Endothelial cell of umbilical vein (primary cell): ENCODE data around the gene IMPA2. TPM values are rescaled to one million over a fixed set of nuclear protein-coding genes. Genes with fewer than 3 reads are reported as not detected.

Source experiments
- BruUV-seq: library from RNA; stranded (reverse); fragments of 400-500 nt; replicated peaks from 2 replicates; lab custom pipeline; 2021; lab: Mats Ljungman, UMichigan
- CTCF ChIA-PET: fragments of 300-600, 350-600 bp; sonication (Branson Sonifier 250); formaldehyde crosslinking; loops from one replicate; lab custom pipeline; 2021; ENCODE audit warnings: antibody characterized with exemption, inconsistent platforms; lab: Charles Lee
- POLR2A ChIA-PET: fragments of 300-600, 350-600 bp; sonication (Branson Sonifier 250); formaldehyde crosslinking; loops from one replicate; lab custom pipeline; 2021; ENCODE audit warnings: antibody characterized with exemption, inconsistent platforms; lab: Charles Lee
- DNase-seq: peaks from one replicate; pipeline ENCODE4 v3.0.0-alpha.2; 2011; ENCODE audit warnings: low read depth, low spot score
- FAIRE-seq: peaks from 2 replicates; lab custom pipeline; 2011; peaks lifted over from hg19 to GRCh38; lab: Jason Lieb, UNC
- H2AFZ ChIP-seq: 2 replicates; pipeline ENCODE4 v1.6.0; 2012; ENCODE audit warnings: low read depth, low read length, control low read depth, inconsistent platforms
- H3K27ac ChIP-seq: 2 replicates; pipeline ENCODE4 v1.5.1; 2011; ENCODE audit warnings: low read depth, mild to moderate bottlenecking, control low read depth, low read length, moderate library complexity; ENCODE audit not compliant: insufficient read depth
- H3K27me3 ChIP-seq, 2 experiments: 2 replicates each; pipeline versions ENCODE4 v1.6.0 to v1.6.1; 2011; ENCODE audit warnings: low read length in 2 of 2, mixed read lengths in 1 of 2; ENCODE audit not compliant: control insufficient read depth in 2 of 2, insufficient read depth in 2 of 2
- H3K36me3 ChIP-seq, 2 experiments: 2 replicates in 1 of 2; 3 replicates in 1 of 2; pipeline ENCODE4 v1.5.1; 2011; ENCODE audit warnings: low read length in 2 of 2, mild to moderate bottlenecking in 1 of 2, moderate library complexity in 1 of 2; ENCODE audit not compliant: control insufficient read depth in 2 of 2, insufficient read depth in 2 of 2; ENCODE audit errors: extremely low read depth in 1 of 2
- H3K4me1 ChIP-seq: 3 replicates; pipeline ENCODE4 v1.5.1; 2011; ENCODE audit warnings: mild to moderate bottlenecking, low read length; ENCODE audit not compliant: control insufficient read depth, insufficient read depth; ENCODE audit errors: extremely low read depth
- H3K4me2 ChIP-seq: 2 replicates; pipeline ENCODE4 v1.6.1; 2011; ENCODE audit warnings: low read length, control low read depth, mixed read lengths; ENCODE audit not compliant: insufficient read depth
- H3K4me3 ChIP-seq, 3 experiments: fragments of 200-600 bp in 1 of 3; sonication (generic), shearing (Covaris generic) in 1 of 3; replicated peaks in 1 of 3; 2 replicates each; pipeline ENCODE4 v1.5.1; 2011 to 2016; ENCODE audit warnings: control low read depth in 3 of 3, low read length in 3 of 3, mild to moderate bottlenecking in 2 of 3, inconsistent platforms in 1 of 3, low read depth in 1 of 3, moderate library complexity in 1 of 3; ENCODE audit not compliant: insufficient read depth in 1 of 3
- H3K79me2 ChIP-seq: 2 replicates; pipeline ENCODE4 v1.6.0; 2012; ENCODE audit warnings: low read length, inconsistent platforms; ENCODE audit not compliant: control insufficient read depth, insufficient read depth
- H3K9ac ChIP-seq: replicated peaks from 2 replicates; pipeline ENCODE3; 2011; ENCODE audit warnings: low read length, control low read depth; ENCODE audit not compliant: insufficient read depth; ENCODE audit errors: extremely low read depth
- H3K9me1 ChIP-seq: replicated peaks from 3 replicates; pipeline ENCODE4 v1.6.0; 2011; ENCODE audit warnings: mild to moderate bottlenecking, low read length; ENCODE audit not compliant: control insufficient read depth, insufficient read depth; ENCODE audit errors: extremely low read depth
- H3K9me3 ChIP-seq: replicated peaks from 2 replicates; pipeline ENCODE4 v1.5.1; 2012; ENCODE audit warnings: low read length, inconsistent platforms; ENCODE audit not compliant: control insufficient read depth, insufficient read depth
- H4K20me1 ChIP-seq: replicated peaks from 2 replicates; pipeline ENCODE3; 2011; ENCODE audit warnings: mild to moderate bottlenecking, low read length; ENCODE audit not compliant: control insufficient read depth, insufficient read depth; ENCODE audit errors: extremely low read depth
- EZH2 ChIP-seq: IDR thresholded peaks from 2 replicates; pipeline ENCODE4 v1.6.1; 2012; ENCODE audit warnings: borderline replicate concordance, low read depth, mild to moderate bottlenecking, moderate library complexity, low read length, inconsistent platforms; ENCODE audit not compliant: severe bottlenecking
- FOS ChIP-seq: IDR thresholded peaks from 2 replicates; pipeline ENCODE4 v1.6.1; 2011; ENCODE audit warnings: mild to moderate bottlenecking, low read length, moderate library complexity, borderline replicate concordance; ENCODE audit not compliant: insufficient read depth
- GATA2 ChIP-seq: IDR thresholded peaks from 2 replicates; pipeline ENCODE4 v1.7.0; 2011; ENCODE audit warnings: low read depth, mild to moderate bottlenecking, moderate library complexity, mixed read lengths, low read length; ENCODE audit not compliant: insufficient read length, insufficient read depth
- JUN ChIP-seq: IDR thresholded peaks from 2 replicates; pipeline ENCODE4 v1.6.1; 2011; ENCODE audit warnings: borderline replicate concordance, low read depth; ENCODE audit not compliant: insufficient read length, insufficient read depth
- MYC ChIP-seq: IDR thresholded peaks from one replicate; pipeline ENCODE4 v1.6.1; 2011; ENCODE audit warnings: mild to moderate bottlenecking, low read depth, low read length
- POLR2A ChIP-seq: IDR thresholded peaks from 2 replicates; pipeline ENCODE4 v1.6.1; 2012; ENCODE audit warnings: low read depth, mild to moderate bottlenecking, control low read depth, low read length
- POLR2AphosphoS5 ChIP-seq: IDR thresholded peaks from 2 replicates; pipeline ENCODE4 v1.6.1; 2012; ENCODE audit warnings: low read depth, mild to moderate bottlenecking, control low read depth, low read length, moderate library complexity; ENCODE audit not compliant: insufficient read depth
- dilution Hi-C: fragments of 300-500 bp; cut with MboI; formaldehyde crosslinking; loops from one replicate; pipeline ENCODE4 v1.15.0; 2019; ENCODE audit warnings: low sequenced_read_pairs; ENCODE audit not compliant: extremely low pct_ligation_motif_present
- intact Hi-C: fragments of 100-400 bp; cut with micrococcal nuclease; formaldehyde crosslinking; loops from one replicate; pipeline ENCODE4 v1.10.0; 2022
- polyA plus RNA-seq, 4 experiments: library from polyadenylated mRNA; depleted of rRNA in 3 of 4; stranded (reverse) in 3 of 4; unstranded in 1 of 4; fragments of >200 nt; gene quantifications; 2 replicates each; pipeline versions ENCODE4 v1.2.1 to v1.2.3, GENCODE V29; 2011 to 2012; ENCODE audit warnings: missing spikeins in 1 of 4
- total RNA-seq: library from RNA; stranded (reverse); gene quantifications from 2 replicates; pipeline ENCODE4 v1.2.3, GENCODE V29; 2021
- TF ChIP-seq, protein P1 (sequence below): IDR thresholded peaks from 2 replicates; pipeline ENCODE4 v1.6.1; 2011; ENCODE audit not compliant: insufficient read depth, insufficient read length
- TF ChIP-seq, protein P2 (sequence below), 2 donors: IDR thresholded peaks; 1 replicate in 1 of 2; 2 replicates in 1 of 2; pipeline ENCODE4 v1.5.1; 2011; ENCODE audit warnings: low read length in 2 of 2, mild to moderate bottlenecking in 2 of 2, moderate library complexity in 2 of 2, control low read depth in 1 of 2, inconsistent platforms in 1 of 2, low read depth in 1 of 2; ENCODE audit not compliant: insufficient read depth in 1 of 2; ENCODE audit errors: extremely low read depth in 1 of 2

The IMPA2 gene
- total and polyA plus RNA-seq, 2 donors (not counting 3 experiments of a cell fraction or from before 2014, with no cell fraction given), result 6.1 to 8.0 TPM

DNA sequence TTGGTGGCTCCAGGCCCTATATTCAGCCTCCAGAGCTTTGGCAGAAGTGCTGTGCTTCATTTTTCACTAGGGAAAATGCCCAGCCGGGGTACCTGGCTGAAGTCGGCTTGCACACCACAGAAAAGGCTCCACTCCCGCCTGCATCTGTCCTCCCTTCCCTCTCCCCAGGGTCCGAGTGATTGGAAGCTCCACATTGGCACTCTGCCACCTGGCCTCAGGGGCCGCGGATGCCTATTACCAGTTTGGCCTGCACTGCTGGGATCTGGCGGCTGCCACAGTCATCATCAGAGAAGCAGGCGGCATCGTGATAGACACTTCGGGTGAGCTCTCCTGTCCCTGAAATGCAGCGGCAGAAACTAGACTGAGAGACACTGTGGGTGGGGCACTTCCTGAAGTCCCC is 47.4 kb downstream of the IMPA2 start:
- no peaks in the 10 kb centered on the region for H3K27me3 ChIP-seq
- BruUV-seq, result no TSS peak
- TF ChIP-seq JUN (no peak), FOS (no peak), GATA2 (no peak), POLR2A (no peak), POLR2AphosphoS5 (no peak), EZH2 (no peak), MYC (no peak)
- TF ChIP-seq, protein P1, sequence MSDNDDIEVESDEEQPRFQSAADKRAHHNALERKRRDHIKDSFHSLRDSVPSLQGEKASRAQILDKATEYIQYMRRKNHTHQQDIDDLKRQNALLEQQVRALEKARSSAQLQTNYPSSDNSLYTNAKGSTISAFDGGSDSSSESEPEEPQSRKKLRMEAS, result no peak
- TF ChIP-seq, protein P2, sequence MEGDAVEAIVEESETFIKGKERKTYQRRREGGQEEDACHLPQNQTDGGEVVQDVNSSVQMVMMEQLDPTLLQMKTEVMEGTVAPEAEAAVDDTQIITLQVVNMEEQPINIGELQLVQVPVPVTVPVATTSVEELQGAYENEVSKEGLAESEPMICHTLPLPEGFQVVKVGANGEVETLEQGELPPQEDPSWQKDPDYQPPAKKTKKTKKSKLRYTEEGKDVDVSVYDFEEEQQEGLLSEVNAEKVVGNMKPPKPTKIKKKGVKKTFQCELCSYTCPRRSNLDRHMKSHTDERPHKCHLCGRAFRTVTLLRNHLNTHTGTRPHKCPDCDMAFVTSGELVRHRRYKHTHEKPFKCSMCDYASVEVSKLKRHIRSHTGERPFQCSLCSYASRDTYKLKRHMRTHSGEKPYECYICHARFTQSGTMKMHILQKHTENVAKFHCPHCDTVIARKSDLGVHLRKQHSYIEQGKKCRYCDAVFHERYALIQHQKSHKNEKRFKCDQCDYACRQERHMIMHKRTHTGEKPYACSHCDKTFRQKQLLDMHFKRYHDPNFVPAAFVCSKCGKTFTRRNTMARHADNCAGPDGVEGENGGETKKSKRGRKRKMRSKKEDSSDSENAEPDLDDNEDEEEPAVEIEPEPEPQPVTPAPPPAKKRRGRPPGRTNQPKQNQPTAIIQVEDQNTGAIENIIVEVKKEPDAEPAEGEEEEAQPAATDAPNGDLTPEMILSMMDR (IDR thresholded peaks at IDR 0.05; ENCODE audit: extremely low read depth in 1 of 2, insufficient read depth in 1 of 2, low read depth in 1 of 2, low read length in 2 of 2), result no peak
- H3K79me2 ChIP-seq, result no peaks in the 10 kb centered on the region
- H4K20me1 ChIP-seq, result no peaks in the 10 kb centered on the region
- no peak for DNase-seq
- no peak overlapping the region for H3K27ac ChIP-seq
- POLR2A ChIA-PET, result no interaction called here
- intact Hi-C loops, result no loop called here
- no peaks in the 10 kb centered on the region for H3K36me3 ChIP-seq
- H3K4me2 ChIP-seq, result no peak overlapping the region
- dilution Hi-C loops, result no loop called here
- H3K4me1 ChIP-seq, result no peaks in the 10 kb centered on the region
- CTCF ChIA-PET, result interaction anchor here (0.9 kb wide), 1 partner anchor 33 kb away, joined by 3 read pairs; no protein-coding TSS in a partner anchor
- no peak overlapping the region for H3K4me3 ChIP-seq
- H2AFZ ChIP-seq, result no peak overlapping the region
- no peaks in the 10 kb centered on the region for H3K9me1 ChIP-seq
- no peak for FAIRE-seq
- H3K9me3 ChIP-seq, result no peaks in the 10 kb centered on the region
- H3K9ac ChIP-seq, result no peak overlapping the region
